Epithelial cell of alveolus of lung (primary cell): ENCODE data around the gene ZBTB42. TPM values are rescaled to one million over a fixed set of nuclear protein-coding genes. Genes with fewer than 3 reads are reported as not detected.

Experiments
- total RNA-seq: library from RNA; depleted of rRNA; stranded (reverse); fragments of >200 nt; gene quantifications from 2 replicates; pipeline ENCODE4 v1.2.1, GENCODE V29; 2015

ZBTB42 gene
- total RNA-seq = 1.5 and 3.6 TPM in 2 replicates

DNA sequence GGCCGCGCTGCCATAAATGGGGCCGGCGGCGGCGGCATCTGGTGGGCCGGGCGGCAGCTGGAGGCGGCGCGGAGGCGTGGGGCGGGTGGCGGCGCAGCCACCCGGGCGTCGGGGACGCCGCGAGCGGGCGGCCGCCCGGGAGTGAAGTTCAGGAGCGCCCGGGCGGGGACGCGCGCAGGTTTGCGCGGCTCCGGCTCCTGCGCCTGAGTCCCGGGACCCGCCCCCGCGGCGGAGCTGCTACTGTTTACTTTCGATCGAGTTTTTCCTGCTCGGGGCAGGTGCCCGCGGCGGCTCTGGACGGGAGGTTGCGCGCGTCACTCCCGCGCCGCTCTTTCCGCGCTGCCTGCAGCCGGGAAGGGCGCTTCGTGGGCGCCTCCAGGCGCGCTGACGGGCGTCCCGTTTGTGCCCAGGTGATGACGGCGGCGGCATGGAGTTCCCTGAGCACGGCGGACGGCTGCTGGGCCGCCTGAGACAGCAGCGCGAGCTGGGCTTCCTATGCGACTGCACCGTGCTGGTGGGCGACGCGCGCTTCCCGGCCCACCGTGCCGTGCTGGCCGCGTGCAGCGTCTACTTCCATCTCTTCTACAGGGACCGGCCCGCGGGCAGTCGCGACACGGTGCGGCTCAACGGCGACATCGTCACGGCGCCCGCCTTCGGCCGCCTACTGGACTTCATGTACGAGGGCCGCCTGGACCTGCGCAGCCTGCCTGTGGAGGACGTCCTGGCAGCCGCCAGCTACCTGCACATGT, at the start of gene ZBTB42:
TSS of gene ZBTB42 (plus strand) at position 331 of the 749 bp plus-strand sequence. CDS start at position 428, 97 bp downstream.

DNA sequence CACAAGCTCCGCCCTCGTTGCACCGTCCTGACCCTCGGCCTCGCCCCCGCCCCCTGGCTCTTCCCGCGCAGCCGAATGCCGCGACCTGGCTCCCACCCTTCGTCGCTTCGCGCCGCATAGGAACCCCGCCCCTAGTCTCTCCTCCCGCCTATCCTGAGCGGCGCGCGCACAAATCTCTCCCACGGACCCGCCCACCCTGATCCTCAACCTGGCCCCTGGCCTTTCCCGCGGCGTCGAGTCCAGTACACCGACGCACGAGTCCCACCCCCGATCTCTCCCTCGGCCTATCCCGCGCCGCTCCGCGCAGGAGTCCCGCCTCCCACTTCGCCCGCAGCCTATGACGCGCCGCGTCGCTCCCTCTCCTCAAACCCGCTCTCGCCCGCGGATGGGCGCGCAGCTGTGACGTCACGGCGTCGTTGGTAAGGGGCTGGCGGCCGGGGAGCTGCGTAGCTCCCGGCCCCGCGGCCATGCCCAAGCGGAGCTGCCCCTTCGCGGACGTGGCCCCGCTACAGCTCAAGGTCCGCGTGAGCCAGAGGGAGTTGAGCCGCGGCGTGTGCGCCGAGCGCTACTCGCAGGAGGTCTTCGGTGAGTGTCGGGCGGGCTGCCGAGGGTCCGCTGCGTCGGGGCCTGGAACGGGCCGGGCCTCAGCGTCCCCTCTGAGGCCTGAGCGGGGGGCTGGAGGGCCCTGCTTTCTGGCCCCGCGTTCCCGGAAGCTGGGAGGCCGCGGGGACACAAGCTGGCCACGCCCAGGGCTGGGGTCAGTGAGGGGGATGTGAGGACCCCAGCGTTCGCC, 48.0 kb upstream of the ZBTB42 start, which contains the start of gene SIVA1:
TSS of gene SIVA1 (plus strand) at position 413 of the 793 bp plus-strand sequence. CDS start at position 468, 55 bp downstream.

GRCh38 chr14:104794993-104795780, 5.7 kb upstream of the ZBTB42 start, which contains the start of gene AKT1:
AKT1 (minus strand) TSS chr14:104795748; CDS start chr14:104792643, 3,105 bp downstream.

Other genes with a start within 250 kb of the ZBTB42 start
- gene C14orf180, start 221.3 kb upstream of the ZBTB42 start, total RNA-seq = not detected in 2 replicates
- gene TMEM179, start 196.3 kb upstream of the ZBTB42 start, total RNA-seq = not detected in 2 replicates
- gene INF2, start 111.5 kb upstream of the ZBTB42 start, total RNA-seq = 34.7 and 35.0 TPM in 2 replicates
- 2.6 and 24.9 TPM in 2 replicates for gene ADSS1, start 76.9 kb upstream of the ZBTB42 start, total RNA-seq
- gene SIVA1, start 48.0 kb upstream of the ZBTB42 start, total RNA-seq = 248 and 283 TPM in 2 replicates
- gene AKT1, start 5.4 kb upstream of the ZBTB42 start, total RNA-seq = 126 and 130 TPM in 2 replicates
- gene CEP170B, start 64.2 kb downstream of the ZBTB42 start, total RNA-seq = 12.9 and 14.6 TPM in 2 replicates
- not detected in 2 replicates for gene PLD4, start 123.8 kb downstream of the ZBTB42 start, total RNA-seq
- 7.6 and 22.5 TPM in 2 replicates for gene AHNAK2, start 177.3 kb downstream of the ZBTB42 start, total RNA-seq
- gene CLBA1, start 184.7 kb downstream of the ZBTB42 start, total RNA-seq = 8.3 and 8.9 TPM in 2 replicates
- gene CDCA4, start 220.0 kb downstream of the ZBTB42 start, total RNA-seq = 20.1 and 33.4 TPM in 2 replicates